ENCODE results near the gene PNP.
A peak's percentile ranks its signal among the peaks of the same experiment; 100 is the strongest.

Gene PNP

DNA sequence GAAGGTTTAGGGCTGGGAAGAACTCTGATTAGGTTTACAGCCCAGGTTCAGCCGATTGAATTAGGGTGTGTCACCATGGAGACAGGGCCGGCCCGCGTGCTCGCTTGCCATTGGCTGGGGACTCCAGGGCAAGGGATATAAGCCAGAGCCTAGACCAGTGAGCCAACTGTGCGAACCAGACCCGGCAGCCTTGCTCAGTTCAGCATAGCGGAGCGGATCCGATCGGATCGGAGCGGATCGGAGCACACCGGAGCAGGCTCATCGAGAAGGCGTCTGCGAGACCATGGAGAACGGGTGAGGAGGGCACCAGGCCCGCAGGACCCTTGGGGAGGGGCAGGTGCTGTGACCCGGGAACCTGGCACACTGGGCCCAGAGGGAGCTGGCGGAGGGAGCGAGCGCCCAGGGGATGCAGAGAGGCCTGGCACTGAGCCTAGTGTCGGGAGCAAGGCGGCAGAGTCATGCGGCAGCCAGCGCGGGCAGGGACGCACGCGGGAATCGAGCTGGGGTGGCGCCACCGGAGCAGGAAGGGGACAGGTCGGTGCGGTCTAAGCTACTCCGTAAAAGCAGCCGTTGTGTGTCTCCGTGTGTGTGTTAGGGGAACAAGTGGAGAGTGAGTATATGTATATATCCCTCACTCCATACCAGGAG, at the start of gene PNP:
Gene PNP, plus strand, starts transcription at position 165 of the 648 bp plus-strand sequence. Its CDS starts 119 bp downstream, at position 284.
- H3K36me3 ChIP-seq (ENCODE audit: control insufficient read depth, insufficient read depth, low read length) = no peaks in the 10 kb centered on the region
- H3K27me3 ChIP-seq (ENCODE audit: control insufficient read depth, insufficient read depth, low read length) = no peaks in the 10 kb centered on the region
- peak within 1 kb of the TSS; percentile 89 for H3K9ac ChIP-seq (ENCODE audit: low read length)
- peak within 1 kb of the TSS; percentile 97 for H3K4me3 ChIP-seq (ENCODE audit: low read length)
- H3K9me3 ChIP-seq (ENCODE audit: control insufficient read depth, low read length) = no peaks in the 10 kb centered on the region
- peaks cover 17% of the 10 kb centered on the region for H3K4me1 ChIP-seq (ENCODE audit: control insufficient read depth, insufficient read depth, low read length)

DNA sequence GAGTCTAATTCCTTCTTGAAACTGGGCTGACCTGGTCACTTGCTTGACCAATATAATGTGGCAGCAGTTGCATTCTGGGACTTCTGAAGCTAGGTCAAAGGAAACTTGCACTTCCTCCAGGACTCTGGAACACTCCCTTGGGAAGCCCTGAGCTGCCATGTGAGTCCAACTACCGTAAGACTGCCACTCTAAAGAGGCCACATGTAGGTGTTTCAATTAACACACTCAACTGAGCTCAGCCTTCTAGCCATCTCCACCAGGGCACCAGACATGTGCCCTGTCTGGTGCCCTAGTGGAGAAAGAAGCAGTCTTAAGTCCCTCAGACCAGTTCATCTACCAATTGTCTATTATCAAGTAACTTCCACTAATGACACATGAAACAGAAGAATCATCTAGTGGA, 49.8 kb upstream of the PNP start:
- Histone ChIP-seq H3K4me1 (ENCODE audit: control insufficient read depth, insufficient read depth, low read length) (peaks cover 56% of the 10 kb centered on the region), H3K27me3 (ENCODE audit: control insufficient read depth, insufficient read depth, low read length) (no peaks in the 10 kb centered on the region), H3K36me3 (ENCODE audit: control insufficient read depth, insufficient read depth, low read length) (no peaks in the 10 kb centered on the region), H3K9me3 (ENCODE audit: control insufficient read depth, low read length) (no peaks in the 10 kb centered on the region), H3K4me3 (ENCODE audit: low read length) (no peak overlapping the region), H3K9ac (ENCODE audit: low read length) (no peak overlapping the region)

DNA sequence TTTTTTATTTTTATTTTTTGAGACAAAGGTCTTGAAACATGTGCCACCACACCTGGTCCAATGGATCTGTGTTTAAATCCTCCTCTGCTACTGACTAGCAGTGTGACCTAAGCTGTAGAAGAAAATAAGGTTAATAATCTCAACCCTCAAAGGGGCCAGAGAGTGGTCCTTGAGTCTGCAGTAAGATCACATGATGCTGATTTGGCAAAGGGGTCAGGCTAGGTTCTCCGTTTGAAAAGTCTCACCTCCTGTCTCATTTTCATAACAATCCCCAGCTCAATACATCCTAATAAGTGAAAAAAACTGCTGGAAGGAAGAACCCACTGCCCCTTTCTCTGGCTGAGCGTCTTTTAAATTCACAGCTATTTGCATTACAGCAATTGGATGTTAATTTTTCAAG, 47.9 kb upstream of the PNP start:
- no peaks in the 10 kb centered on the region for H3K27me3 ChIP-seq (ENCODE audit: control insufficient read depth, insufficient read depth, low read length)
- no peaks in the 10 kb centered on the region for H3K36me3 ChIP-seq (ENCODE audit: control insufficient read depth, insufficient read depth, low read length)
- H3K9me3 ChIP-seq (ENCODE audit: control insufficient read depth, low read length) = no peaks in the 10 kb centered on the region
- no peak overlapping the region for H3K9ac ChIP-seq (ENCODE audit: low read length)
- H3K4me3 ChIP-seq (ENCODE audit: low read length) = no peak overlapping the region
- peaks cover 51% of the 10 kb centered on the region for H3K4me1 ChIP-seq (ENCODE audit: control insufficient read depth, insufficient read depth, low read length)

DNA sequence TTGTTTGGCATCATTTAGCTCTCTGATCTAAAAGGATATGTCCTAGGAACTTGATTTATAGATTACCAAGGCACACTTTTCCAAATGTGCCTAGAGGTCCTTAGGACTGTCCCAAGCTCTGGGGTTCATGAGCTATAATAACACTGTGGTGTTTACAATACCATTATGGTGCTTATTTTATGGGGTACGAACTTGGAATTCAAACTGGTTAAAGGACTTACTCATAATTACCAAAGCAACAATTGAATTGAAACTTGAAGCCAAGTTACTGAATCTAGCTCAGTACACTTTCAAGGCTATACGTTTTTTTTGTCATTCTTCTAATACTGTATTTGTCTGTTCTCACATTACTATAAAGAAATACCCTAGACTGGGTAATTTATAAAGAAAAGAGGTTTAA, 46.3 kb upstream of the PNP start:
- Histone ChIP-seq H3K27me3 (ENCODE audit: control insufficient read depth, insufficient read depth, low read length) (no peaks in the 10 kb centered on the region), H3K4me3 (ENCODE audit: low read length) (no peak overlapping the region), H3K9ac (ENCODE audit: low read length) (no peak overlapping the region), H3K4me1 (ENCODE audit: control insufficient read depth, insufficient read depth, low read length) (peaks cover 42% of the 10 kb centered on the region), H3K9me3 (ENCODE audit: control insufficient read depth, low read length) (no peaks in the 10 kb centered on the region), H3K36me3 (ENCODE audit: control insufficient read depth, insufficient read depth, low read length) (no peaks in the 10 kb centered on the region)

DNA sequence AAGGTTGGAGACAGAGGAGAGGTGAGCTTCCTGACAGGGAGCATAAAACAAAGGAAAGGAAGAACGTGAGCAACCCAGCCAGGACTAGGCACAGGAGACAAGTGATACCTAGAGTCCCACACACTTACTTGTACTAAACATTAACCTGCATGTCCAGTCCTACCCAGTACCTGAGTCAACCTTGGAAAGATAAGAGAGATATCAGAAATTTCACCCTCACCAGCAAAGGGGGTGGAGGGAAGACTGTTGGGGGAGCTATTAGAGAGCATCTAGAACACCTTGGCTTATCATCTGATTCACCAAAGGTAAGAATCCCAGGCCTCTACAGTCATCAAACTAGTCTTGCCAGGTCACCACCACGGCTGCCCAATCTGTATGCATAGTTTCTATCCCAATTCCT, 44.4 kb upstream of the PNP start:
- Histone ChIP-seq H3K9me3 (ENCODE audit: control insufficient read depth, low read length) (no peaks in the 10 kb centered on the region), H3K36me3 (ENCODE audit: control insufficient read depth, insufficient read depth, low read length) (no peaks in the 10 kb centered on the region), H3K9ac (ENCODE audit: low read length) (no peak overlapping the region), H3K27me3 (ENCODE audit: control insufficient read depth, insufficient read depth, low read length) (no peaks in the 10 kb centered on the region), H3K4me3 (ENCODE audit: low read length) (no peak overlapping the region), H3K4me1 (ENCODE audit: control insufficient read depth, insufficient read depth, low read length) (peaks cover 26% of the 10 kb centered on the region)

DNA sequence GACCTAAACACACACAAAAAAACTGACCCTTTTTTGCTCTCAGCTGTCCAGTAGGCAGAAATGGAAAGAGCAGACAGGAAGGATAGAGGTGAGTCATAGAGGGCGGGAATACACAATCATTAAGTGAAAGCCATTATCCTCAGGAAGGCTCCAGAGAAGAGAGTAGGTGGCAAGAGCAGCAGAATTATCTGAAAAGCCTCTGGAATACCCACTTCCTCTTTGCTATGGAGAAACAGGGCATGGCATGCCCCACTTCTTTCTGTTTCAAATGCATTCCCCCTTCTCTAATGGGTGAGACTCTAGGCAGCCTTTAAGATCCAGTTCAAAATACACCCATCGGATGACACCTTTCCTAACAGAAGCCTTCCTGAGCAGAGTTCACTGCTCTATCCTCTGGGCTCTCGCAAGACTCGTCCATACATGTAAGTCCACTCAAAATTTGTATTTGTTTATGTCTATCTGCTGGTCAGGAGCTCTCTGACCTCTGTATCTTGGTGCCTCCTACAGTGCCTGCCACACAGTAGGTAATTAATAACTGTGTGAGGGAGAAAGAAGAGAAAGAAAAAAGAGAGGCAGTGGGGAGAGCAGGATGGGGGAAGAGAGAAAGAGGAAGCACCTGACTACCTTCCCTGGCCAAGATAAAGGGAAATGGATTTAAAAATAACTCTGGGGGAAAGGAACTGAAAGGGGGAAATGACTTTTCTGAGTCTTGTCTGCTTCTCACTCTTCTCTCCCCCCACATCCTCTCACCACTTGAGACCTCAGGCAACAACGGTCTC, 41.8 kb upstream of the PNP start:
- no peaks in the 10 kb centered on the region for H3K9me3 ChIP-seq (ENCODE audit: control insufficient read depth, low read length)
- H3K4me3 ChIP-seq (ENCODE audit: low read length) = no peak overlapping the region
- no peaks in the 10 kb centered on the region for H3K27me3 ChIP-seq (ENCODE audit: control insufficient read depth, insufficient read depth, low read length)
- H3K36me3 ChIP-seq (ENCODE audit: control insufficient read depth, insufficient read depth, low read length) = no peaks in the 10 kb centered on the region
- peaks cover 24% of the 10 kb centered on the region for H3K4me1 ChIP-seq (ENCODE audit: control insufficient read depth, insufficient read depth, low read length)
- H3K9ac ChIP-seq (ENCODE audit: low read length) = no peak overlapping the region

DNA sequence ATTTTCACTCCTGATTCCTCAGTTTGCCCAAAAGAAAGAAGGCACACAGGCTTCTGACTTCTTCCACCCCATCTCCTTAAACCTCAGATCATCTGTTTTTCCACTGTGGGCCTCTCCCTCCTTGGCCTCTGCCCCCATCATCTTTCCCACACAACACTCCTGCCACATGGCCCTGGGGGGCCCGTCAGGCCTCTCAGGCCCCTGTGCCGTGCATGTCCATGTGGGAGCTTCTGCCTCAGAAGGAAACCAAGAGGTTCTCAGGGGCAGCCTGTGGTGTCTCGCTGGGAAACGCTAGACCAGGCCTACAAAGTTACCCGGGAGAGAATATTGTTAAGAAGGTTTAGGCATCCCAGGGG, 41.2 kb upstream of the PNP start:
- peaks cover 24% of the 10 kb centered on the region for H3K4me1 ChIP-seq (ENCODE audit: control insufficient read depth, insufficient read depth, low read length)
- H3K9ac ChIP-seq (ENCODE audit: low read length) = no peak overlapping the region

DNA sequence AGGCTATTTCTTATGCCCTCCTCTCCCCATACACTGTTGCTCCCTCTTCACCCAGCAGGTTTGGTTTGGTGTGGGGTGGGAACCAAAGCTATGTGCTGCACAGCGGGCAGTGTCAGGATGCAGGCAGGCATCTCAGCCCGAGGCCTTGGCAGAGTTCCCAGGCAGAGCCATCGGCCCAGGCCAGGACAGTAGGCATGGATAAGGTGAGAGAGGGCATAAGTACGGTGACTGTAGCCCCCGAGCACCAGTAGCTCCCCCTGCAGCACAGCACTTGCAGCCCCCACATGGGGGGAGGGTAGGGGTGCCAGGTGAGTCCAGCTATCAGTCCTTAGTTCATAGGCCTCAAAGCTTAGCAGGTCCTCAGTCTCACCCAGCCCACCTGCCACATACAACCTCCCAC, 40.4 kb upstream of the PNP start:
- Histone ChIP-seq H3K4me1 (ENCODE audit: control insufficient read depth, insufficient read depth, low read length) (peaks cover 24% of the 10 kb centered on the region), H3K9me3 (ENCODE audit: control insufficient read depth, low read length) (no peaks in the 10 kb centered on the region), H3K36me3 (ENCODE audit: control insufficient read depth, insufficient read depth, low read length) (no peaks in the 10 kb centered on the region), H3K9ac (ENCODE audit: low read length) (no peak overlapping the region), H3K4me3 (ENCODE audit: low read length) (no peak overlapping the region), H3K27me3 (ENCODE audit: control insufficient read depth, insufficient read depth, low read length) (no peaks in the 10 kb centered on the region)

More for the DNA sequence above, 41.2 kb upstream of the PNP start:
- Histone ChIP-seq H3K9me3 (ENCODE audit: control insufficient read depth, low read length) (no peaks in the 10 kb centered on the region), H3K27me3 (ENCODE audit: control insufficient read depth, insufficient read depth, low read length) (no peaks in the 10 kb centered on the region), H3K36me3 (ENCODE audit: control insufficient read depth, insufficient read depth, low read length) (no peaks in the 10 kb centered on the region), H3K4me3 (ENCODE audit: low read length) (no peak overlapping the region)

DNA sequence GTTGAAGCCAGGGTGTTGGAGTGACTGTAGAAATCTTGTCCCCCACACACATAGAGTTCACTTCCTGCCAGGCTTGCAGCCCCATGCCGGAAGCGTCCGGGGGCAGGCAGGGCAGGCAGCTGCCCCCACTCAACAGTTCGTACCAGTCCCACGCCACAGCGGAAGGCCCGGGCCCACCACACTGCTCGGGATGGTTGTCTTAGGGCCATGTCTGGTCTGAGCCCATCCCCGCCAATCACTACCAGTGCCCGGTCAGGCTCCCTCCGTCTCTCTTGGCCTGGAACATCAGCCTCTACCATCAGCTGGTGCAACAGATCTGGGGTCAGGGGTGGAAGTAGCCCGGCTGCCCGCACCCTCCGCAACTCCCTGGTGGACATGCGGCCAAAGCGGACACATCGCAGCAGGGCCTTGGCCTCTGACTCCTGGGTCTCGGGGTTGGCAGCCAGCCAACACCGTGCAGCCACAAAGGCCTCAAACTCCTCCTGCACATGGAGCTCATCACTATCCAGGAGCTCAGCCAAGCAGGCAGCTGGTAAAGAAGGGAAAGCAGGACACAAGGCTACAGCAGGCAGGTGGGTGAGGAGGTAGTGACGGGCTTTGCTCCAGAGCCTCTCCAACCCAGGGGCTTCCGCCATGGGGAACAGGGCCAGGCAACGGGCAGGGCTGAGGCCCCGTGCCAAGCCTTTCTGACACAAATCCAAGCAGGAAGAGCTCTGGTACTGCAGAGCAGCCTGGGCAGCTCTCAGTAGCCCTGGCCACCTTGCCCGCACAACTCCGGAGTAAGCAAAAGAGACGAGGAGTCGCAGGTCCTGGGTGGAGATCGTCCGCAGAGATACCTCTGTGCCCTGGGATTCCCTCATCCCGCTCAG, 39.2 kb upstream of the PNP start:
- Histone ChIP-seq H3K27me3 (ENCODE audit: control insufficient read depth, insufficient read depth, low read length) (no peaks in the 10 kb centered on the region), H3K9me3 (ENCODE audit: control insufficient read depth, low read length) (no peaks in the 10 kb centered on the region), H3K36me3 (ENCODE audit: control insufficient read depth, insufficient read depth, low read length) (no peaks in the 10 kb centered on the region), H3K9ac (ENCODE audit: low read length) (no peak overlapping the region), H3K4me1 (ENCODE audit: control insufficient read depth, insufficient read depth, low read length) (peaks cover 19% of the 10 kb centered on the region), H3K4me3 (ENCODE audit: low read length) (no peak overlapping the region)

DNA sequence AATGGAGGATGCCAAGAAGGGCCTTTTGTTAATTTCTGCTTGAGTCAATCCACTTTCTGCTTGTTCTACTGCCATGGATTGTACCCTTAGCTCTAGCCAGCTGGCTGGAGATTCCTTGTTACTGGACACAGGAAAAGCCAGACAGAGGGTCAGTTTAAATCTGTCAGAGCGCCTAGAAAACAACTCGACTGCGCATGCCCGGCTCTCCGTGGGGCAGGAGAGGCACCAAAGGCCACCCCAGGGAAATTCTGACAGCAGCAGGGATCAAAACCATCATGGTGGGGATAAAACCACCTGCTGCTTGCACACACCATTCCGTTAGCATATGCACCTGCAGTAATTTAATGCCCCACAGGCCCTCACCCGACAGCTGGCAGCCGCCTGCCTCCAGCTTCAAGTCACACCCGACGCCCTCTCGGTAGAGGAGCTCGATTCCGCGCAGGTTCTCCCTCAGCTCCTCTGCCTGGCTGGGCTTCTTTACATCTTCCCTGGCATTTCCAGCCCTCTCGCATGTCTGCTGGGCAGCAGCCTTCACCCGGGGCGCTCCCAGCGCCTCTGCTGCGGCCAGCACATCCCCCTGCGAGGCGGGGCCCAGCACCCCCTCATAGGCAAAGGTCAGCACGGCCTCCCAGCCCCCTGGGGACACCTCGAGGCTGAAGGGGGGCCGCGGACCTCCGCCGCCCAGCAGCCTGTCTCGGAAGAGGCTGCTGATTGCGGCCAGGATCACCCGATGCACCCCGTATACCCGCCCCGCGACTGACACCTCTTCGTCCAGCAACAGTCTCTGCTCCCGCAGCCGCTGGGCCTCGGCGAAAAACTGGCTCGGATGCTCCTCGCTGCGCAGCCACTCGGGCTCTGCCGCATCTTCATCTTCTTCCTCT, 34.3 kb upstream of the PNP start:
- no peak overlapping the region for H3K4me3 ChIP-seq (ENCODE audit: low read length)
- no peaks in the 10 kb centered on the region for H3K36me3 ChIP-seq (ENCODE audit: control insufficient read depth, insufficient read depth, low read length)
- H3K4me1 ChIP-seq (ENCODE audit: control insufficient read depth, insufficient read depth, low read length) = peaks cover 10% of the 10 kb centered on the region
- H3K27me3 ChIP-seq (ENCODE audit: control insufficient read depth, insufficient read depth, low read length) = no peaks in the 10 kb centered on the region
- no peaks in the 10 kb centered on the region for H3K9me3 ChIP-seq (ENCODE audit: control insufficient read depth, low read length)
- H3K9ac ChIP-seq (ENCODE audit: low read length) = no peak overlapping the region

DNA sequence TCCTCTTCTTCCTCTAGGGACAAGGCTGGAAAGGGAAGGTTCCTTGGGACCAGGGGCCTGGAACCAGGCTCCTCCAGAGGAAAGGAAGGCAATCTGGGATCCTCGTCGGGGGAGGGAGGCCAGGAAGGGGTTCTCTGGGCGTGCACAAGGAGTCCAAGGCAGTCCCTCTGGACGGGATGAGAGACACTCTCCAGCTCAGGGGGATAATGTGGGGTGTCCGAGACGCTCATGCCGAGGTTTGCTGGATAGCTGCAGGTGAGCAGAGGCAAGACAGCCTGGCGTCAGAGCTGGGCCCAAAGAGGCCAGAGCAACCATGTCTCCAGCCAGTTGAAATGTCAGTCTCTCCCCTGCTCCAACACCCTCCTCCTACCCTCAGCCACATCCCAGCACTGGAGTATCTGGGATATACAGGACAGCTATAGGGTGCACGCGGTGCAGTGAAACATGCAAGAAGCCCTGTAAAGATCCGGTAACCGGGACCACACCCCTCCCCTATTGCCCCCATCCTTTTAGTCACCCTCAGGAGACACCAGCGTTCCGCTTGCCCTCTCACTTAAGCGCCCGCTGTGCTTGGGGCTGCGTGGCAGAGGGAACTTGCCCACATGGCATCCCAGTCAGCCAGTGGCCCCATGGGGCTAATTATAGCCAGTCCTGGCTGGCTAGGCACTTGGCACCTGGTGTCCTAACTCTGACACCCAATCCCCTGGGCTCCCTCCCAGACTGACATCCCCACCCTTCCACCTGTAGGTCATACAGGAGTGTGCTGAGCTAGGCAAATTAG, 33.4 kb upstream of the PNP start, which contains the start of gene KLHL33:
Gene KLHL33, minus strand, starts transcription at position 585 of the 781 bp plus-strand sequence. Its CDS starts 355 bp downstream, at position 230.
- Histone ChIP-seq H3K27me3 (ENCODE audit: control insufficient read depth, insufficient read depth, low read length) (no peaks in the 10 kb centered on the region), H3K9me3 (ENCODE audit: control insufficient read depth, low read length) (no peaks in the 10 kb centered on the region), H3K36me3 (ENCODE audit: control insufficient read depth, insufficient read depth, low read length) (no peaks in the 10 kb centered on the region), H3K9ac (ENCODE audit: low read length) (no peak within 1 kb of the TSS), H3K4me3 (ENCODE audit: low read length) (no peak within 1 kb of the TSS), H3K4me1 (ENCODE audit: control insufficient read depth, insufficient read depth, low read length) (peaks cover 10% of the 10 kb centered on the region)

Data from mucosa of stomach (tissue), 1 donor.